ENCODE data around the gene ITSN2.
"Not testable (repeated sequence)": the region's sequence is repeated elsewhere in the genome, so short reads cannot be mapped to it uniquely, and the experiment has no call there.

ITSN2 gene

GRCh38 chr2:24210106-24210455, 150.3 kb downstream of the ITSN2 start:
- no peak for DNase-seq

- DNase-seq: no peak
Measured at GRCh38 chr2:24209389-24210105, 150.8 kb downstream of the ITSN2 start.

- no peak for DNase-seq
Measured at GRCh38 chr2:24208490-24208889, 151.8 kb downstream of the ITSN2 start.

DNA sequence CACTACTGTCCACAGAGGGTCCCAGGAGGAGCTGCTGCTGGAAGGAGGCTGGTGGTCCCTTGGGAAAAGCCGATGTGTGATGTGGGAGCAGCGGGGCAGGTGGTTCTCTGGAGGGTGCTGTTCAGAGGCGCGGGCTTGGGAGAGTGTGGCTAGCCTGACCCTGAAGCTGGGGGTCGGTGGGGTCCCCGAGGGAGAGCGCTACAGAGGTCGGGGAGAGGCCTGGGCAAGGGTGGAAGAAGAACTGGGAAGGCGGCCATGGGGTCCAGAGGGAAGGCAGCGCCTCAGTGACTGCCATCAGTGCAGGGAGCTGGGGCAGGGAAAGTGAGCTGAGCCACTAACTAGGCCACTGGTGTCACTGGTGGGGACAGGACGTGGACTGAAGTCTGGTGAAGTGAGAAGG, 153.0 kb downstream of the ITSN2 start:
- no peak for DNase-seq

GRCh38 chr2:24206714-24207113, 153.6 kb downstream of the ITSN2 start:
- DNase-seq: no peak

DNA sequence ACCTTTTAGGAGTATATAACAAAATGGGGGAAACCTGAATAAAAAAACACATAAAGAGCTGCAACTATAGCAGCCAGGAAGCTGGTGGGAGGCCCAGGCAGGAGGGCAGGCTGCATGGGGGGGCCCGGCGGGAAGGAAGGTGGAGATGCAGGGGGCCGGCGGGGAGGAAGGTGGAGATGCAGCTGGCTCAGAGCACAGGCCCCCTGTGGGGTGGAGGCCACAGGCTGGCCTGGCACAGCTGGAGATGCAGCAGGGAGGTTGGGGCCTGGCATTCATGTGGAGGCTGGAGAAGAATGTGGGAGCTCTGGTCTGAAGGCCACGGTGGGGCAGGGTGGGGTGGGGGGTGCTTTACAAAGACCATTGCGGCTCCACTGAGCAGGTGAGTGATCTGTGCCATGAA, 154.1 kb downstream of the ITSN2 start:
- no peak for DNase-seq

GRCh38 chr2:24205131-24205530, 155.2 kb downstream of the ITSN2 start:
- no peak for DNase-seq

DNA sequence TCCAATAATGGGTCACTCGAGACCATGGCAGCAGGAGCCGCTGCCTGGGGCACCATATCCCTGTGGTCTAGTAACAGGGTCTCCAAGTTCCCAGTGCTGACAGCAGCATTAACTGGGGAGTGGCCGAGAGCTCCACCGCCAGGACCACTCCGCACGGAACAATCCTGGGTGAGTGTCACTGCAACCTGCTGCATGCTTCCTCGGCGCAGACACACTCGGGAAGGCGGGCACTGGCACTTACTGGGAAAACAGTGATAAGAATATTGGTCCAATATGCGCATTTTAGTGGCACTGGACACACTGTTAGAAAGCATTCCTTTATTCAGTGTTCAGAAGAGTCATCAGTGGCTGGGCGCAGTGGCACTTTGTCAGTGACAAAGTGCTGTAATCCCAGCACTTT, 155.8 kb downstream of the ITSN2 start:
- no peak for DNase-seq

DNA sequence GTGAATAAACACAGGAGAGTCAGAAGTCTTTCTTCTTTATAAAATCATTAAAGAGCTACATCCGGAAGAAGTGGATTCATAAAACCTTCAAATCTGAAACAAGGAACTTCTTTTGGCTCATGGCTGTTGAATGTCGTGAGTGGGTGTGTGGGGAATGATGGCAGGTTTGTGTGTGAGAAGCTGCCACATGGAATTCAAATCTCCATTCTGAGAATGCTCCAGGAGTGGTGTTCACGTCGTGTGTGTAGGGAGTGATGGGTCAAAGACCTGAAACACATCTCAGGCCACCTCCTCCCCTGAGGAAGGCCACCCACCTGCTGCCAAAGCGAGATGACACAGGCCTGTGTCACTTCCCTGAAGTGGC, 156.6 kb downstream of the ITSN2 start:
- no peak for DNase-seq

- DNase-seq: no peak
Measured at GRCh38 chr2:24203029-24203786, 157.1 kb downstream of the ITSN2 start.

GRCh38 chr2:24200799-24201198, 159.5 kb downstream of the ITSN2 start:
- DNase-seq: no peak

DNA sequence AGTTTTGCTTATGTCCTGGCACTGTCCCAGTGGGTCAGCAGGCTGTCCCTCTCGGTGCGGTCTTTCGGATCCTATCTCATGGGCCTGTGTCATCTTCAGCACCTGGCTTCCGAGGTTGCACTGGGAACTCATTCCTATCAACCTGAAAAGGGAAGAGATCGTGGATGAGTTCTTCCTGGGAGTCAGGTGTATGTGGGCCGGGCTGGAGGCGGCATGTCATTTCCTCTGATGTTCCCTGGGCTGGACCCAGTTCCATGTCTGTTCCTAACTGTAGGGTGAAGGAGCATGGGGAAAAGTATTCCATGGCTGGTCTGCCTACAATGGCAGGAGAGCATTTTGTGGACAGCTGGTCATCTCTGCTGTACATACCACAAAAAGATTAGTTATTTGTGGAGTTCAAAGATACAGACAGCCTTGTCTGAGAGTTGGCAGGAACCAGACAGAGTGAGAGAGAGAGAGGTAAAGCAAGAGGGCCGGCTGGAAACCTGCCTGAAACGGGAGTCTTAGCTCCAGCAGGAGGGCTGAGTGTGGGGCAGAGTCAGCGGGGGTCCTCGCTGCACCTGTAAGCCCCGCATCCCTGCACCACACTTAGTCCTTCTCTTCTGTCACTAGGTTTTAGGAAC, 160.3 kb downstream of the ITSN2 start:
- DNase-seq: no peak

- not testable (repeated sequence) for DNase-seq
Measured at GRCh38 chr2:24197213-24197612, 163.1 kb downstream of the ITSN2 start.

DNA sequence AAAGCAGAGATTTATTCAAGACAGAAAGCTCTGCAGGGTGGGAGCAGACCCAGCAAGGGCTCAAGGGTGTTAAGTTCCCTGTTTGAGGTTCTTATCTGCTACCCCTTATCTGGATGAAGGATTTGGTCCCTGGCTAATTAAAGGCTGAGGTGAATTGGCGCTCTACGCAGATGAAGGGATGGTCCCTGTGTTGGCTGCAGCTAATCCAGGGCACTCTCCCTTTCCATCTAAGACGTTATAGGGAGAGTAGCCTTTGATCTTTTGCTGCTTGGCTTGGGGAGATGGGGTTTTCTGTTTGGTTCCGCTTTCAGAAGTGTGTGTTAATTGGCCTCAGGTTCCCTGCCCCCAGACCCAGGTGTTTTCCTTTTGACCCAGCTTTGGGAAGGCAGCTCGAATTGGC, 168.5 kb downstream of the ITSN2 start:
- no peak for DNase-seq

- DNase-seq: no peak
Measured at GRCh38 chr2:24191156-24191555, 169.2 kb downstream of the ITSN2 start.

DNA sequence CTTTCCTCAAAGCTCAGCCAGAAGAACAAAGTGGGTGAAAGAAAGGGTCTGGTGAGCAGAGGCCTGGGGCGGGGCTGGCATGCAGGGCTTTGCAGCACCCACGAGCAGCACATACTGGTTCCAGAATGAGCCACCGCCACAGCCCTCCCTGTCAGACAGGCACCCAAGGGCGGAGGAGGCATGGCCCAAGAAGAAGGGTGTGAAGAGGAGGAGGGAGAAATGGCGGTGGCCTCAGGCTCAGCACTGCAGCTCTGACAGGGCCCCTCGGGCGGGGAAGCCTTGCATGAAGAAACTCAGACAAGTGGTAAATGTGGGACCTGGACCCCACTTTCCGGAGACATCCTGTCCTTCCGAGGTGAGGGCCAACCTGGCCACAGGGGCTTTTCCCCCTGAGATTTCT, 169.8 kb downstream of the ITSN2 start:
- no peak for DNase-seq

DNA sequence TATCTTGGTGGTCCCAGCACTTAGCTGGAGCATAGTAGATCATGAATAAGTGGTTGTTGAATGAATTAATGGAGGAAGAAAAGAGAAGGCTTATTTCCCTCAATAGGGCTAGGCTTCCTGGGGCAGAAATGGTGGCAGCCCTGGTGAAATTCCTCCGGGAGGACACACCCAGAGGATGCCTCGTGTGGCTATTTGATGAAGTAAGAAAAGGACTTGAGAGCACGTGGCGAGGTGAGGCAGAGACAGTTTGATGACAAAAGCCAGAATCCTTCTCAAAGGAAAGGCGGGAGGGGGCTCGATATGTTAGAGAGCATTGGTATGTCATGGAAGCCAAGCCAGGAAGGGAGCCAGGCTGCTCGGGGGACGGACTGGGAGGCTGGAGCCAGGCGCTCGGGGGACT, 170.8 kb downstream of the ITSN2 start:
- no peak for DNase-seq

DNA sequence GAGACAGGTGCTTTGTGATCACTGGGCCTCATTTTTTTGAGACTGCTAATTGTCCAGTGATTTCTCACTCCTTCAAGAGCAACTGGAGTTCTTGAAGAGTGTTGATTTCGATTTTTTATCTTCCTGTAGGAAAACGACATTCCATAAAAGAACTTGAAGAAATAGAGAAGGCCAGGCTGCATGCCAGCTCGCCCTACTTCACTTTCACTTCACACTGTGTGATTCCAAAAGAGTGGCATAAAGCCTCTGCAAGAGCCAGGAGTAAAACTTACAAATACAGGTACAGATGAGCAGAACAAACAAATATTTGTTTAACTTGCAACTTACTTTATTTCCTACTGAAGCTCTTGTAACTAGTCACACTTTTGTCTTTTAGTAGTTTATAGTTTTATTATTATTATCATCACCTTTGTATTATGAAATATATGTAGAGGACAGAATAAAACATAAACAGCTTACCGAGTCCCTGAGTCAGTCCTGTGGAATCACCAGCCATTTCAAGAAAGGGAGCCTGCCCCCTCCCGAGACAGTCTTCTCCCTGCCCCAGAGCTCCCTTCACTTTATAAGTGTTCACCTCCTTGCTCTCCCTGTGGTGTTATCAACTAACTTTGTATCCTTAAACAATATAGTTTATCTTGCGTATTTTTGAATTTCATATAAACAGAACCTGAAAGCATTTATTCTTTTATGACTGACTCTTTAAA, 176.8 kb downstream of the ITSN2 start:
- no peak for DNase-seq

GRCh38 chr2:24182507-24182906, 177.8 kb downstream of the ITSN2 start:
- no peak for DNase-seq

GRCh38 chr2:24181849-24182248, 178.5 kb downstream of the ITSN2 start:
- DNase-seq: no peak

- no peak for DNase-seq
Measured at GRCh38 chr2:24179683-24180082, 180.7 kb downstream of the ITSN2 start.

- no peak for DNase-seq
Measured at GRCh38 chr2:24176326-24176725, 184.0 kb downstream of the ITSN2 start.

- no peak for DNase-seq
Measured at GRCh38 chr2:24175631-24176187, 184.6 kb downstream of the ITSN2 start.

Data from NCI-H748 treated with DMSO at 0.1 percent for 48 hours (cell line).